Astrocyte (in vitro differentiated cells and primary cell): Measurements from ENCODE around the gene RNASEL.

ENCODE experiments used
- CTCF ChIP-seq: IDR thresholded peaks from 2 replicates; pipeline ENCODE4 v1.5.1; 2011; ENCODE audit warnings: low read depth, mild to moderate bottlenecking, inconsistent platforms, low read length, moderate library complexity; ENCODE audit not compliant: insufficient read depth
- EZH2 ChIP-seq: IDR thresholded peaks from 2 replicates; pipeline ENCODE4 v1.6.1; 2012; ENCODE audit warnings: mild to moderate bottlenecking, low read length, inconsistent platforms; ENCODE audit not compliant: insufficient read depth

- TF ChIP-seq CTCF = no peak
- TF ChIP-seq EZH2 = no peak
Observed at GRCh38 chr1:182570611-182570970, 18.5 kb downstream of the RNASEL start.
